Mononuclear cell (primary cell): ENCODE measurements around the gene C6orf141. TPM values are rescaled to one million over a fixed set of nuclear protein-coding genes. Genes with fewer than 3 reads are reported as not detected.
"Not testable (repeated sequence)": the region's sequence is repeated elsewhere in the genome, so short reads cannot be mapped to it uniquely, and the experiment has no call there.

Experiments
- H3K27me3 ChIP-seq: 2 replicates; pipeline ENCODE4 v1.6.0; 2011; ENCODE audit warnings: low read length, control low read depth; ENCODE audit not compliant: insufficient read depth
- H3K4me1 ChIP-seq: 2 replicates; pipeline ENCODE4 v1.5.1; 2011; ENCODE audit warnings: mild to moderate bottlenecking, low read length, control low read depth; ENCODE audit not compliant: insufficient read depth
- H3K4me3 ChIP-seq: 2 replicates; pipeline ENCODE4 v1.5.1; 2011; ENCODE audit warnings: mild to moderate bottlenecking, low read length, moderate library complexity
- H3K9me3 ChIP-seq: 2 replicates; pipeline ENCODE4 v1.5.1; 2011; ENCODE audit warnings: low read depth, mild to moderate bottlenecking, control low read depth, low read length
- total RNA-seq: library from RNA; depleted of rRNA; stranded (reverse); fragments of >200 nt; gene quantifications from one replicate; pipeline ENCODE4 v1.2.3, GENCODE V29; 2012

C6orf141 gene
- total RNA-seq, 1 donor: 0.21 TPM

- Histone ChIP-seq H3K4me1 (no peaks in the 10 kb centered on the region), H3K27me3 (no peaks in the 10 kb centered on the region), H3K9me3 (no peaks in the 10 kb centered on the region), H3K4me3 (no peak overlapping the region)
Measured at GRCh38 chr6:49582529-49582928, 32.1 kb downstream of the C6orf141 start.

GRCh38 chr6:49587262-49587661, 36.8 kb downstream of the C6orf141 start:
- not testable (repeated sequence) for H3K27me3 ChIP-seq, H3K4me3 ChIP-seq, H3K9me3 ChIP-seq, H3K4me1 ChIP-seq

Other genes with a start within 250 kb of the C6orf141 start
- gene MMUT, start 87.4 kb upstream of the C6orf141 start, total RNA-seq: 3.8 TPM
- 1.0 TPM for gene CENPQ, start 87.3 kb upstream of the C6orf141 start, total RNA-seq
- gene GLYATL3, start 50.7 kb upstream of the C6orf141 start, total RNA-seq: not detected
- gene RHAG, start 86.2 kb downstream of the C6orf141 start, total RNA-seq: not detected
- gene CRISP2, start 162.9 kb downstream of the C6orf141 start, total RNA-seq: not detected
- not detected for gene CRISP3, start 193.7 kb downstream of the C6orf141 start, total RNA-seq
- gene PGK2, start 236.6 kb downstream of the C6orf141 start, total RNA-seq: not detected